ENCODE measurements around the gene GAPT.

The GAPT gene

DNA sequence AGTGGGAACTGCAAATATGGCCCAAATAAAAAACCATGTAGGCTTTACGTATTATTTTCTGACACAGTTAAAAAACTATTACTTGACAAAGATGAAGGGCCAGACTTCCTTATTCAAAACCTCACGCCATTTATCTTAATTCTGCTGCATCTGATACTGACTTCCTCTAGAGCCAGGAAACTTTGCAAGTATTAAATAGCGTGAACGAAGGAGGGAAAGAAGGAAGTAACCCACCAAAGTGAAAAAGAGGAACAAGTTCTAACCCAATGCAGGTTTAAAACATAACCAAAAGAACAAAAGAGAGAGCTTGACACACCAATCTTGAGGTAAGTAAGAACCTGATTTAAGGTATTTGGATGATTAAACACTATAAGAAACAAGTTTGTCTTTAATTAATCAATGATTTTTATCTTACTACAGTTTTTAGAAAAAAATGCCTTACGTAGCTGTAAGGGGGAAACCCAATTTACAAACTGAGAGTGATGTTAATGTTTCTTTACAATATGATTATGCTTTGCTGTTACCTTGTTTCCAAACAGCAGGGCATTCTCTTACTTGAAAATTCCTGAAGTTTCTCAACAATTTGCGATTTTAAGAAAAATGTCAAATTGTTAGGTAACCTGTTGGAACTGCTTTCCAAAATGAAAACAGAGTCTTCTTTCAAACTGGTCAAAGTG, at the start of gene GAPT:
GAPT (plus strand) TSS at position 220 of the 677 bp plus-strand sequence. CDS start 3,102 bp downstream, outside the sequence.
- DNase-seq: peak; percentile 95

DNA sequence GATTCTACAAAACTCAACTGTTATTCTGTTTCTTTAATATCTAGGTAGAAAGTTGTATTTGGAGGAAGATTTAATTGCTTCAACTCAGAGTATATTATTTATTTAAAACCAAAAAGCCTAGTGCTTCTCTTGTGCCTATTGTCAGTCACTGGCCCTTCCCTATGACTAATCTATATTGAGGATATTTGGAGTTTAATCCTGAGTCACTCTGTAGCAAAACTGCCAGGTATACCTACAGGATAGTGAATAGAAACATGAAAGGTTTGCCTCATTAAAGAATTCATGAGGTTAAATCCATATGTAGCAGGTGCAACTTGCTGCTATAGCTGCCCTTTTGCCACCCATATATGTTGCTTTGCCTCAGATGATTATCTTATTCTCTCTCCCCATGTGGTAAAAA, 46.4 kb upstream of the GAPT start:
- no peak for DNase-seq

DNA sequence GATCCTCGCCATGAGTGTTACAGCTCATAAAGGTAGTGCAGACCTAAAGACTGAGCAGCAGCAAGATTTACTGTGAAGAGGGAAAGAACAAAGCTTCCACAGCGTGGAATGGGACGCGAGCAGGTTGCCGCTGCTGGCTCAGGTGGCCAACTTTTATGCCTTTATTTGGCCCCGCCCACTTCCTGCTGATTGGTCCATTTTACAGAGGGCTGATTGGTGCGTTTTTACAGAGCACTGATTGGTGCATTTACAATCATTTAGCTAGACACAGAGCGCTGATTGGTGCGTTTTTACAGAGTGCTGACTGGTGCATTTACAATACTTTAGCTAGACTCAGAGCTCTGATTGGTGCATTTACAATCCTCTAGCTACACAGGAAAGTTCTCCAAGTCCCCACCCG, 45.2 kb upstream of the GAPT start:
- no peak for DNase-seq

DNA sequence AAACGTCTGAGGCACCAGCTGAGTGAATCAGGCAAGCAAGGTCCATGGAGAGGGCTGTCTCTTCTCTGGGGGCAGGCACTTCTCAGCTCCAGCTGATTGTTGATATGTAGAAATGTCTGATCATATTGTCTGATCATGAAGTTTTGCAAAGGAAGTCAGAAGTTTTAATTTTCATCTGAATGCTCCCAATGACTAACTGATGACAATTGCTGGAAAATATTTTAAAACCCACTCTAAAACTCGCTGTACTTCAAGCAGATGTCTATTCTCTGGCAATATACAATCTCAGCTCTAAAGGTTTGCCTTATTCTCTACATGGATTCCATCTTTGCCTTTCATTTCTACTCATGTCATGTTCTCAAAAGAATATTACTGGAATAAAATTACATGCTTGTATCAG, 44.0 kb upstream of the GAPT start:
- DNase-seq: no peak

DNA sequence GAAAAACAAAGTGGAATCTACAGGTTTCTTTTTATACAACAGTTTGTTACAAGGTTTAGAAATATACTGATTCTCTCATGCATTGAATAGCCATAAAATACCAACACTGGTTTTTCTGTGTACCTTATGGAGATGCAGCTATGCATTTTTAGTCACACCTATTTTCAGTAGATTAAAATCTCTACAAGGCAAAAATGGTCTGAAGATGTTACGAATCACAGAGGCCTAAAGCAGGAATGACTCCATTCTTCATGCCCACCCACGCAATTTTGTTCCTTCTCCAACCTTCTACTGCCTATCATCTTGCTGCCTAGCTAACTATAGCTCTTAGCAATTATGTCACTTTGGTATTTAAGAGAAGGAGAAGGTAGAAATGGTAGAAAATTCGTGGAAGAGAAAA, 41.2 kb upstream of the GAPT start:
- no peak for DNase-seq

DNA sequence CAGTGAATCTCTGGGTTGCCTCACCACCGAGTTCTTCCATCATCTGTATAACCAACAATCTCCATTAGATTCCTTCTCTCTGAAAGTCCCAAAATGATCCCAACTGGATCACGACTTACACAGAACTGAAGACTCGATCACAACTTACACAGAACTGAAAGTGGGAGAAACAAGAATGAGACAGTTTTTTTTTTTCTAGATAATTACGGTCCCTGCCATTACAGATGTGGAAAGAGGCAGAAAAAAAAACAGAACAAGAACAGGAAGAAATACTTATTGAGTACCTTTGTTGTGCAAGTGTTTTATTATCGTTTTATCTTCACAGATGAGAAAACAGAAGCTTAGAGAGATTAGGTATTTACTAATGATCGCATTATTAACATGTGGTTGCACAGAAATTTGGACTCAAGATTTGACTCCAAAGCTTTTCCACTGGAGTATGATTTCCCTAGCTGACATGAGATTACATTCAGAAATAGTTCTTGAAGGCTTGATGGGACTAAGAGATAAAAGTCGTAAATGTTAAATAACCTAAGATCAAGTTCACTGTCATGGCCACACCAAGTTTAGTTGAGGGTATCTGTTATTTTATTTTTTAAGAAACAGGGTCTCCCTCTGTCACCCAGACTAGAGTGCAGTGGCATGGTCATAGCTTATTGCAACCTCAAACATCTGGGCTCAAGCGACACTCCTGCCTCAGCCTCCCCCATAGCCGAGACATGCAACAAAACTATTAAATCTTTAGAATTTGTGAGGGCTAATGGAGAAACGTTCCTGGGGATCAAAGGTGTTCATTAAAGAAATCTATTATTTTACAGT, 40.2 kb upstream of the GAPT start:
- no peak for DNase-seq

DNA sequence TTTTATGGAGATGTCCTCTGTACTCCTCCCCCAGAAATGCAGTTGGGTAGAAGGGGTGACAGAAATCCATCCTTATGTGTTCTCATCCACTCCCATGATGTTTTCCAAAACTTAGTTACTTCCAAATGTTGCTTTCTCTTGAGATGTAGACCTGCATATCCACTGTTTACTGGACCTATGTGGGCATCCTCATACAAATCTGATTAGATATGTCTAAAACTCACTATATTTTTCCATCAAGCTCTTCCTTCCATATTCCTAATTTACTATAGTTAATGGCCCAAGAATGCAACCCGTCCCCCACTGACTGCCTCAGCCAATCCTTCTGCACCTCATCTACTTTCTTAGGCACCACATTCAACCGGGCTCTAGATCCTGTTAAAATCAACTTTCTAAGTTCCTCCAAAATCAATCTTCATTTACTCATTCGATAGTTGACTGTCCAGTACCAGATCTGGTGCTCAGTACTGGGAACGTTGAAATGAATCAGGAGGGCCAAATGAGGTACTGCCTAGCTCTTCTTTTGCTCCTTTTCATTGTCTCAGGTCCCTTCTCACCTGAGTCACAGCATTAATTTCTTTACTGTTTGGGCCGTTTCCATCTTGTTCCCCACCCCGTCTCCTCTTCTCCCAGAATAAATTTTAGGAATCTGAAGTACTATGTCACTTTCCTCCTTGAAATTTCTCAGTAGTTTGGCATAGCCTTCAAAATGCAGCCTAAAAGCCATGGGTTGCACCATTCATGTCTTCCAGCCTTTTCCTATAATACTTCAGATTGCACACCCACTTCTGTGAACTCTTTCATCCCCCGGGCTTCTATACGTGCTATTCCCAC, 39.3 kb upstream of the GAPT start:
- DNase-seq: no peak

DNA sequence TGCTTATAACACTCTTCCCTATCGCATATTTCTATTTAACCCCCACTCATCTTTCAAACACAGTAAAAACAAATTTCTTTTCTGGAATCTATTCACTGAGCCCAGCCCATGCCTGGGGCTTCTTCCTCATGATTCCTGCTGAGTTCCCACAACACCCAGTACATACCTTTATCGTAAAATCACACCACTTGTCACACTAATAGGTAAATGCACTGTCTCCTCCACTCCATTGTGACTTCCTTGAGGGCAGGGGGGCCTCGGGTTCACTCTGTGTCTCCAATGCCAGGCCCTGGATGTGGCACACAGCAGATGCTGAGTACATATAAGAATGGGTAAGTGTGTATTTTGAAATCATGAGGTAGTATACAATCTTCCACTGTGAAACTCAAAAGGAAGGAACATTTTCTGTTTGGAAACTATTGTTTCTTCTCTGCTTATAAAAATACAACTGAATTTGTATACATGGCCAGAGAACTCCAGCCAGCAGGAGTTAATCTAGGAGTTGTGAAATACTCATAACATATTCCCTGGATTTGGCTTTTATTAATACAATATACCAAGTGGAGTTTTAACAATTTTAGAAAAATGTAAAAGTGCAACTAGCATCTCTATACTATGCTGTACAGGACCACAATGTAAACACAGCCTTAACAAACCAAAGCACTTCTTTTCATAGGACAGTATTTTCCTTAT, 38.5 kb upstream of the GAPT start:
- DNase-seq: no peak

DNA sequence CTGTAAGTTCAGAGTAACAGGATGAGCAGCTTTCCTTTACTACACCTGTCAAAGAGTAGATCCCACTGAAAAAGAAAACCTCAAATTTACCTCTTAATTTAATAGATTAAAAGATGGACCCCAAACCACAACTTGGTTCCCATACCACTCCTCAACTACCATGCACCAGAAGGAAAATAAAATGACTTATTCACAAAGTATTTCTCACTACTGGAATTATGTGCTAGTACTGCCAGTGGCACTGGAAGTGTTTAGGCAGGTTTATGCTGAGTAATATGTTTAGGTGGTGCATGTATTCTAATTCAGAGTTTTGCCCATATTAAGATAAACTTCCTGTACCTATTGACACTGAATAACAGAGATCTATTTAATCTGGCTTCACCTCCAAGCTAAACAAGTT, 37.9 kb upstream of the GAPT start:
- no peak for DNase-seq

DNA sequence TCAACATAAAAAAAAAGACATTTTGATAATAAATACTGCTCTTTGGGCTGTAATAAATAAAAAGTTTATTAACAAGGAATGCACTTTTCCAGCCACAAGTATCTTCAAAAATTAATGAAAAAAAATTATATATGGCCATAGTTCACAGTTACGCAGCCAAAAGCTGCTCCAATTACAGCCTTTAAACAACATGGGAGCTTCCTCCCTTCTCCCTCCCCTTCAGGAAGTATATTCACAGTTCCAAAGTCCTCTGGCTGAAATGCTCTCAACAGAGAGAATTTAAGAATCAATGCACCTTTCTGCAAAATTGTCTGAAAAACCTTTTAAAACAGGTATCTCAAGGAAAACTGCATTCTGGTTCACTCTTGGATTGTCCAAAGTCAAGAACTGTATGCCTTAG, 37.2 kb upstream of the GAPT start:
- no peak for DNase-seq

DNA sequence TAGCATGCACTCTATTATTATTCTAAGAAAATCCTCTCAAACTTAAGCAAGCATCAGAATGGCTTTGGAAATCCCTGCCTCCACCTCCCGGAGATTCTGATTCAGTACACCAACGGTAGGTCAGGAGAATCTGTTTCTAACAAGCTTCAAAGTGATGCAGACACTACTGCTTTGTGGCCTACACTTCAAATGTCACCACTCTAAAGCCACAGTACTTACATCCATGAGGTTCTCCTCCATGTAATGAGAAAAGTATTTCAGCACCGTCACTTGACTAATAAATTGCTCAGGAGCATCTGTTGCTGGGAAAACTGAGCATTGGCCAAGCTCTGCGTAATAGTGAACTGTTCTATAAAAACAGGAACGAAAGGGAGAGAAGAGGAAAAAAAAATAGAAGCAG, 36.2 kb upstream of the GAPT start:
- DNase-seq: no peak

DNA sequence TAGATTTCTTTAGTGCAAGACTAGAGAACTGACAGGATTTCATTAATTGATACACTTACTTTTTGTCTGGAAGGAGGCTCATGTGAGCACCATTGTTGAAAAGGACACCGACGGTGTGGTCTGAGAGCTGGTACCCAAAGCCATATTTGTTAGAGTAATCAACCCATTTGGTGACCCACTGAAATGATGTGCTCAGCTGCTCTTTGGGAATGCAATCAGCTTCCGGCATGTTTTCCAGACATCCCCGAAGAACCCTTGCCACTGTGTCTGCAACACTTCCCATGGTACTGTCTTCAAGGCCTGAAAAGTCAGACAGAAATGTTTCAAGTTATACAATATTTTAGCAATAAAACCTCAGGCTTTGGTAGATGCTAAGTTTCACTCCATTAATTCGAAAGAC, 35.8 kb upstream of the GAPT start:
- no peak for DNase-seq

DNA sequence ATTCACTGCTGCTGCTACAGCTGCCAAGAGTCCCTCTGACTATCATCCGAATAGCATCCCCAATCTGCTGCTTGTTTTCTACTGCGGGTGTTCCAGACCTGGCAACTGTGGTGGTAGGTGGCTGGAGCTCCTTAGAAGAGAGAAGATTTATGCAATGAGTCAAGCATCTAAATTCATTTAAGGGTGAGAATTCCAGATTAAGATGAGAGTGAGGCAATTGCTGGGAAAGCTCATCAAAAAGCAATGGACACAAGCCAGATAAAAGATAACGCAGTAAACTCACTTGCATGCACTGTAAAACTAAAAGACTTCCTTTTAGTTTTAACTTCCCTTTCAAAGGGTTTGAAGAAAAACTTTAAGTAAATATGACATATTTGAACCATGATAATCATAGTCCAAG, 35.2 kb upstream of the GAPT start:
- no peak for DNase-seq

DNA sequence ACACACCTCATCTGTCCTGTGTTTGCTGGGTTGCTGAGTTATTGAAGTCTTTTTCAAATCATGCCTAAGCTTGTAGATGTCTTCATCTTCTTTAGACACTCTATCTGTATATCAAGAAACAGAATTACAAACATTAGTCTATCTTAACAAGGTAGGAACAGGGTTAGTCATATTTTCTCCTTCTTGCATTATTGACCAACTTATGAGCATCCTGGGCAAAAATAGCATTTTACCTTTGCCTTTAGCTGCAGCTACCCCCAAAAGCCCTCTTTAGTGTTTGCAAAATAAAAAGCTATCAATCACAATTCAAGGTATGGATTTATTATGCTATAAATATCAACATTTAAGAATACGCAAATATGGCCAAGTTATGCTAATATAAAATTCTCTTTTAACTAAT, 34.7 kb upstream of the GAPT start:
- DNase-seq: no peak

DNA sequence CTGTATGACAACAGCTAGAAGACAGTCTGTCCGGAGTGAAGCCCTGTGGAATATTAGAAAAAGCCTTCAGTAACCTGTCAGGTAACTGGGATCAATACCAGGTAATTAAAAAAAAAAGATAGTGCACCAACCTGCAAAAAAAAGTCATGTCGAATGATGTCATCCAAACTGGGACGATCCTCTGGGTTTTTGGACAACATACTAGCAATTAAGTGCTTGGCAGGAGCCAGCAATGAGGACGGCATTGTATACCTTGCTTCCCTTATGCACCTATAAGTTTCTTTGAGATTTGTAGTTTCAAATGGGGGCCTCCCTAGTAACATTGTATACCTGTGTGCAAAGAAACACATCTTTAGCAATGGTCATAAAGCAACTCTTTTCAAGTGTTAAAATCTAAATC, 34.2 kb upstream of the GAPT start:
- DNase-seq: no peak

DNA sequence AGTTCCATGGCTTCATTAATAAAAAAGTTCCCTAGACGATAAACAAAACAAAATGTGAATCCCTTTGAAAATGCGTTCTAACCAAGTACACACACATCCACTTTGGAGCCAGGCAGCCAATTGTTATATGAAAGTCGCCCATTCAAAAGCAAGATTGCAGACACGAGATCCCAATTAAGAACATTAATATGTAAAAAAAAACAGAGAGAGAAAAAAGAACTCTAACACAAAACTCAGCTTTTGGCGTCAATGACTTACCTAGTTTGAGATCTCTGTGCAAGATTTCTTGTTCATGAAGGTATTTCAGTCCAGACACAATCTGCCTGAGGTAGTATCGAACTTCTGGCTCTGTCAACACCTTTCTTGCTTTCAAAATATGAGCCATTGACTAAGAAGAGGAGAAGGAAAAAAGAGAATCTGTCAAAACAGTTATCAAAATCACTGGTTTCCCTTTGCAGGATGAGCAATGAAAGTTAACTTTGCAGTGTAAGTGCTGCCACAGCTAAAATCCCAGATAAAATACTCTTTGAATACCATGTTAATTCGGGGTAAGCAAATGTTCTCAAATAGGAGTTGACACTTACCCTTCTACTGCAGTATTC, 33.0 kb upstream of the GAPT start:
- no peak for DNase-seq

DNA sequence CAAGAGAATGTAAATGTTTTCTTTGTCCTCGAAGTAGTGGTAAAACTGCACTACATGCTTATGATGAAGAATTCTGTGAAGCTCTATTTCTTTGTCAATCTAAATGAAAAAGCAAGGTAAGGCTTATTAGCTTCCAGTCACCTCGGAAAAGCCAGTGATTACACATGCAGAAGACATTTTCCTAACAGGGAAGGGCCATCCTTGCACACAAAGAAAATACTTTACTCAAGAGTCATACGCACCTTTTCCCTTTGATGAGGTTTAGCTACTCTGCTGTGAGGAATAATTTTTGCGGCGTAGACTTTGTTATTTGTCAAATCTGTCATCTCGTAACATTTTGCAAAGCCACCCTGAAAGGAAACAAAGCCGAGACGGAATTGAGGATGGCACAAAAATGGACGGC, 32.5 kb upstream of the GAPT start:
- no peak for DNase-seq

DNA sequence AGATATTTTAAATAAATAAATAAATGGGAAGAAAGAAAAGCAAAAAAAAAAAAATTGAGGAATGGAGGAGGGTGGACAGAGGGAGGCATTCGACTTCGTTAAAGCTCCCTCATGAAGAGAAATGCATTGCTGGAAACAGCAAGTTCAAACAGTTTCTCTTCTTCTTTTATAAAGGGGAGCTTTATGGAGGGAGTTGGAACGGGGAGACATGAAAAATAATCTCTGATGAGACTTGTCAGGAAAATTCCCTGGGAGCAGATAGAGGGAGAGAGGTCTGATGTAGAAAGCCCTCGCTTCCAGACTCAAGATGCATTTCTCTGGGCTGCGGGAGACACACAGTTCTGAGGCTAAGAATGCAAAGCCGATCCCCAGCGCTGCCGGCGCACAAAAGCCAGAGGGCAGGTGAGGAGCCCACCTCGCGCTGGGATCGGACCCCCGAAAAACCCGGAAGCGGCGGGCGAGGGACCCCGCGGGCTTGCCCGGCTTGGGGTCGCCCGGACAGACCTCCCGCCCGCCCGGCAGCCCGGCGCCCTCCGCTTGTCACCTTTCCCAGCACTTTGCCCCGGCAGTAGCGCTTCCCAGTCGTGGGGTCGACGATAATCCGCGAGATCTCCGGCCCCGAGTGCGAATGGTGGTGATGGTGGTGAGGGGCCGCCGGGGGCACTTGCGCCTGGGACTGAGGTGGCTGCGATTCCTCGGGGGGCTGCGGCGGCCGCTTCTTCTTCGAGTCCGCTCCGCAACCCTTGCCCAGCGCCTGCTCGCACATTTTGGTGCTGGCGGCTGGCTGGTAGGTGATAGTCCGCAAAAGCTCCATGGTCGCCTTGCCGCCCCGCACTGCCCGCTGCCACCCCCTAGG, 31.9 kb upstream of the GAPT start:
- DNase-seq: no peak

DNA sequence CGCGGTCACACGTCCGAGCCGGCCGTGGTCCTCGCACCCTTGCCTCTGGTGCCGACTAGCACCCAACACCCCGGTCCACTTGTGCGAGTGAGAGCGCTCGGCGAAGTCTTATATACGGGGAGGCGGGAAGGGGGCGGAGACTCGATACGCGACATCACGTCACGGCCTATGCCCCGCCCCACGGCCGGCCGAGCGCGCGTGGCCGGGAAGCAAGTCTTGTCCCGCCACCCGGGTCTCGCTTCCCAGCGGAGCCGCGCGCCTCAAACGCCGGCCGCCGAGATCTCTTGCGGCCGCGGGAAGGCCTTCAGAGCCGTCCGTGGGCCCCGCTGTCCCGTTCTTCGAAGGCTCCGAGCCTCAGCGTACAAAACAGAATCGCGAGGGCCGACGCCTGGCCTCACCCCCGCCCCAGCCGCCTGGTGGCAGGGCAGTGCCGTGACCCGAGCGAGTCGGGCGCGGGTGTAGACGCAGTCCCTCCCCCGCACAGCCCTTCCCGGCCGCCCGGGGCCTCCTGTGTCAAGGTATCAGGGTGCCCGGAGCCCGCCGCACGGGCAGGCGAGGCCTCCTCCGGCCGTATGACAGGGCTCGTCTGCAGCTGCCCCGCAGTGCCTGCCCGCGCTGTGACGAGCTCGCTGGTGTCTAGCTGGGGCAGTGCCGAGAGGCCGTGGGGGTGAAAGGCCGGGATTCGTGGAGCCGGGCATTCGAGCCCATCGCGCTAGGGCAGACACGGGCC, 31.1 kb upstream of the GAPT start, which contains the start of gene PLK2:
PLK2 (minus strand) TSS at position 85 of the 730 bp plus-strand sequence. CDS start 127 bp downstream, outside the sequence.
- no peak for DNase-seq

DNA sequence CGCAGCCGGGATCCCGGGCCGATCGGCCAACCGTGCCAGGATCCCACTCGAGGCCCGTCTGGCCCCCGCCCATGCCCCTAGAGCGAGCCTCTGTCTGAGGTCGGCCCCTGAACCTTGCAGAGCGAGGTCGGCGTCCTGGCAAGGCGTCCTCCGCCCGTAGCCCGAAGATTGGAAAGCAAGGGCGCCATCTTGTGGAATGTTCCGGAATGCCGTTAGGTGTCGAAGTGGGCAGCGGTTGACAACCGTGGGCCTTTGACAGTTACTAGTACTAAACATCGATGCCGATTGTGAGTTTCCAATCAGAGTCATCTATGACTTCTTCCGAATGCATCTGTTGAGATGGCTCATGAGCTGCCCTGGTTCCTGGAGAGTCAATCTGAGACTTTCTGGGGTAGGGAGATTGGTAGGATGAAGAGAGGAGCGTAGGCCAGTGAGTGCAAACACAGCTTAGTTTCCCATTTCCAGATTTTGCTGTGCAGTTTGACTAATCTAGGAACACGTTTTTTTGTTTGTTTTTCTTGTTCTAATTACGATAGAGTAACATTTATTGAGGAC, 30.4 kb upstream of the GAPT start:
- DNase-seq: peak; percentile 25
